ENCODE measurements around the gene PTPRB.

DNA sequence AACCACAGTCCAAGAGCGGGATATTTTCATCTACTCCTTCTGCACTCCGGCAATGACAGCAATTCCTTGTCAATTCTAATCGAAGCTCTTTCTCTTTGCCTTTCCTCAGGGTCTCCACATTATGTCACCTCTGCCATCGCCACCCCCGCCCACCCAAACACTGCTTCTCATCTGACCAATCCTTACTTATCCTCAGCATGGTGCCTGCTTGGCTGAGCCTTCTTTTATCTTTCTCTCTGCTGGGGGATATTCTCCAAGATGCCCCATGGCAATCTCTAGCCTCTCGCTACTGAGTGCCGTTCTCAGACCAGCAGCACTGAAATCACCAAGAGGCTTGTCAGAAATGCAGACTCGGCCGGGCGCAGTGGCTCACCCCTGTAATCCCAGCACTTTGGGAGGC is 100.6 kb downstream of the PTPRB start:
- TF ChIP-seq, protein P1, sequence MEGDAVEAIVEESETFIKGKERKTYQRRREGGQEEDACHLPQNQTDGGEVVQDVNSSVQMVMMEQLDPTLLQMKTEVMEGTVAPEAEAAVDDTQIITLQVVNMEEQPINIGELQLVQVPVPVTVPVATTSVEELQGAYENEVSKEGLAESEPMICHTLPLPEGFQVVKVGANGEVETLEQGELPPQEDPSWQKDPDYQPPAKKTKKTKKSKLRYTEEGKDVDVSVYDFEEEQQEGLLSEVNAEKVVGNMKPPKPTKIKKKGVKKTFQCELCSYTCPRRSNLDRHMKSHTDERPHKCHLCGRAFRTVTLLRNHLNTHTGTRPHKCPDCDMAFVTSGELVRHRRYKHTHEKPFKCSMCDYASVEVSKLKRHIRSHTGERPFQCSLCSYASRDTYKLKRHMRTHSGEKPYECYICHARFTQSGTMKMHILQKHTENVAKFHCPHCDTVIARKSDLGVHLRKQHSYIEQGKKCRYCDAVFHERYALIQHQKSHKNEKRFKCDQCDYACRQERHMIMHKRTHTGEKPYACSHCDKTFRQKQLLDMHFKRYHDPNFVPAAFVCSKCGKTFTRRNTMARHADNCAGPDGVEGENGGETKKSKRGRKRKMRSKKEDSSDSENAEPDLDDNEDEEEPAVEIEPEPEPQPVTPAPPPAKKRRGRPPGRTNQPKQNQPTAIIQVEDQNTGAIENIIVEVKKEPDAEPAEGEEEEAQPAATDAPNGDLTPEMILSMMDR (IDR thresholded peaks at IDR 0.05; ENCODE audit: insufficient read depth, low read length, poor library complexity, severe bottlenecking), result no peak
- TF ChIP-seq EZH2phosphoT487 (conservative IDR thresholded peaks at IDR 0.05; ENCODE audit: low read length), result no peak
